GM19099 (cell line): ENCODE results near the gene F7.

Source experiments
- POLR2A ChIP-seq: IDR thresholded peaks from 3 replicates; pipeline ENCODE4 v1.6.1; 2011; ENCODE audit warnings: low read depth; ENCODE audit not compliant: insufficient read length; ENCODE audit errors: extremely low read depth

Gene F7

GRCh38 chr13:113105032-113105920, at the start of gene F7:
TSS of gene F7 (plus strand) at chr13:113105791. CDS start at chr13:113105842, 51 bp downstream.
- TF ChIP-seq POLR2A: no peak

GRCh38 chr13:113057084-113057483, 48.5 kb upstream of the F7 start:
- TF ChIP-seq POLR2A: no peak

- TF ChIP-seq POLR2A: no peak
Observed at GRCh38 chr13:113058129-113058987, 47.2 kb upstream of the F7 start.

GRCh38 chr13:113058988-113059850, 46.4 kb upstream of the F7 start:
- no peak for TF ChIP-seq POLR2A

DNA sequence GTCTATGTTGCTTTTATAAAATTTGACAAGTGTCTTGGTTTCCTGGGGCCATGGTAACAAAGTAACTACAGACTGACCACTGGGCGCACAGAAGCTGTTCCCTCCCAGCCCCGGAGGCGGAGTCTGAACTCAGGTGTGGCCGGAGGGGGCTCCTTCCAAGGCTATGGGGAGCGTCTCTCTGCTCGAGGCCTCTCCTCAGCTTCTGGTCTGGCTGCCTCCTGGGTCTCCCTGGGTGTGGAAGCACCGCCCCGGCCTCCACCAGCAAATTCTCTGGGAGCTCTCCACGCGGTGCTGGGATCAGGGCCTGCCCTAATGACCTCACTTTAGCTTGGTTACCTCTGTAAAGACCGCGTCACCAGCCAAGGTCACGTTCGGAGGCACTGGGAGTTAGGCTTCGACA, 45.7 kb upstream of the F7 start:
- TF ChIP-seq POLR2A: no peak

- TF ChIP-seq POLR2A: no peak
Observed at GRCh38 chr13:113060557-113061270, 44.9 kb upstream of the F7 start.

GRCh38 chr13:113061271-113061625, 44.3 kb upstream of the F7 start:
- no peak for TF ChIP-seq POLR2A

- TF ChIP-seq POLR2A: no peak
Observed at GRCh38 chr13:113061796-113062425, 43.7 kb upstream of the F7 start.

DNA sequence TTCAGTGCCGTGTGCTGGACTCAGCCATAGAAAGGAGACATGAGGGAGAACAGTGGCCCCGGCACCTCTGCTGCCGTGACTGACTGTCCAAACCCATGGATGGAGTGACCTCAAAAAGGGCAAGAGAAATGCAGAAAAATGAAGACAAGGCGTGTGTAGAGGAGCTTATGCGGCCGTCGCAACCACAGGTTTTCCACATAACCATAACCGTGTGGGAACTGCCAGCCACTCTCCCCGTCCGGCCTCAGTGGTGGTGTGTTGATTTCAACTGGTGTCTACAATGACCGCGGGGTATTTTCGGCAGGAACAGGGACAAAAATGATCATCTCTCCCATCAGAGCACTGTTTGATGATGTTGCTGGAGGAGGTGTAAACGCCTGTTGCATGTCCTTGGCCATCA, 42.9 kb upstream of the F7 start:
- TF ChIP-seq POLR2A: no peak

GRCh38 chr13:113063091-113063491, 42.5 kb upstream of the F7 start:
- TF ChIP-seq POLR2A: no peak

- no peak for TF ChIP-seq POLR2A
Observed at GRCh38 chr13:113064000-113064533, 41.5 kb upstream of the F7 start.

DNA sequence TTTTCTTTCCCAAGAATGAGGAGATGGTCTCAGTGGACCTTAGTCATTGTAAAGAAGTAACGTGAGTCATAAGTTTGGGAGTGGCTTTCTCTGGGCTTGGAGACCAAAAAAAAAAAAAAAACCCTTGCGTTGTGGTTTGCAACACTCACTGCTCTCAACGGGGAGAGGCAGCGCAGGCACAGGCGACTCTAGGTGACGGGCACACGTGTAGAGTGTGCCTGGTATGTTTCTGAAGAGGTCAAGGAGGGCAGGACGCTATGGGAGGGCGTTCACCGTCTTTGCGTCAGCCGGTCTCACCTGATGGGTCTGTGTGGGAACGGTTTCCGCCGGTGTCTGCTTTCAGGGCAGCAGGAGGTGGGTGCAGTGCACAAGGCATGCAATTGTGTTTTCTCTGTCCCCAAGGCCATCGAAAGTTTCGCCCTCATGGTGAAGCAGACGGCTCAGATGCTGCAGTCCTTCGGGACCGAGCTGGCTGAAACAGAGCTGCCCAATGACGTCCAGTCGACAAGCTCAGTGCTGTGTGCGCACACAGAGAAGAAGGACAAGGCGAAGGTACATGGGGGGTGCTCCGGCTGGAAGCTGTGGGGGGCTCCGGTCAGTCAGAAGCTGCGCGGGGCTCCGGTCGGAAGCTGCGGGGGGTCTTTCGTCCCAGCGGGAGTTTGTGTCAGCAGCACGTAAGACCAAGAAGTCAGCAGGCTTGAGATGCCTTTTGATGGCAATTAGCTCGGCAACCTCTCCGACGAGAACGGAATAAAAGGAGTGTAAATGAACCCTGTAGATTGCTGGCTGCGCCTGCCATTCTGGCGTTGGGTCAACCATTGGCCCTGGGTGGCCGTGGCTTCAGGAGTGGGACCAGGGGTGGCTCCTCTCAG, 40.8 kb upstream of the F7 start:
- TF ChIP-seq POLR2A: no peak

GRCh38 chr13:113065406-113066141, 40.0 kb upstream of the F7 start:
- TF ChIP-seq POLR2A: no peak

- TF ChIP-seq POLR2A: no peak
Observed at GRCh38 chr13:113066142-113066455, 39.5 kb upstream of the F7 start.
